Liver (tissue), 3 donors: ENCODE measurements around the gene SIT1.

Experiments
- ATF3 ChIP-seq: IDR thresholded peaks from 2 replicates; pipeline ENCODE4 v1.6.1; 2016; ENCODE audit warnings: antibody characterized with exemption
- CTCF ChIP-seq: fragments of 150-350 bp; IDR thresholded peaks from 2 replicates; pipeline ENCODE4 v1.5.1; 2017; ENCODE audit warnings: improper control_type of control experiment, low read depth, low read length; ENCODE audit not compliant: missing input control
- FOXA1 ChIP-seq: IDR thresholded peaks from 2 replicates; pipeline ENCODE4 v1.6.1; 2016; ENCODE audit warnings: antibody characterized with exemption
- GABPA ChIP-seq, 2 donors: IDR thresholded peaks in 1 of 2; conservative IDR thresholded peaks in 1 of 2; 2 replicates each; pipeline ENCODE4 v1.6.1; 2016; ENCODE audit warnings: antibody characterized with exemption in 2 of 2, mild to moderate bottlenecking in 1 of 2, moderate library complexity in 1 of 2
- JUND ChIP-seq, 2 donors: IDR thresholded peaks; 2 replicates each; pipeline ENCODE4 v1.6.1; 2016; ENCODE audit warnings: antibody characterized with exemption in 2 of 2
- MAX ChIP-seq: IDR thresholded peaks from 2 replicates; pipeline ENCODE4 v1.6.1; 2016; ENCODE audit warnings: antibody characterized with exemption
- NR2F2 ChIP-seq: IDR thresholded peaks from 2 replicates; pipeline ENCODE4 v1.6.1; 2016; ENCODE audit warnings: antibody characterized with exemption
- REST ChIP-seq: IDR thresholded peaks from 2 replicates; pipeline ENCODE4 v1.6.1; 2016; ENCODE audit warnings: antibody characterized with exemption, mild to moderate bottlenecking
- RXRA ChIP-seq, 2 donors: IDR thresholded peaks; 2 replicates each; pipeline ENCODE4 v1.6.1; 2017 to 2018; ENCODE audit warnings: antibody characterized with exemption in 2 of 2, mild to moderate bottlenecking in 1 of 2
- SP1 ChIP-seq: IDR thresholded peaks from 2 replicates; pipeline ENCODE4 v1.6.1; 2018; ENCODE audit warnings: antibody characterized with exemption, mild to moderate bottlenecking
- TAF1 ChIP-seq: conservative IDR thresholded peaks from 2 replicates; pipeline ENCODE4 v1.6.1; 2016; ENCODE audit warnings: antibody characterized with exemption, mild to moderate bottlenecking
- YY1 ChIP-seq: IDR thresholded peaks from 2 replicates; pipeline ENCODE4 v1.6.1; 2016; ENCODE audit warnings: antibody characterized with exemption, mild to moderate bottlenecking
- donor health status: healthy.
- donor health status: healthy.

GRCh38 chr9:35667939-35668338 lies 17.2 kb upstream of the SIT1 start:
- TF ChIP-seq CTCF (no peak), GABPA (IDR thresholded peaks at IDR 0.05 in 1 of 2, conservative IDR thresholded peaks at IDR 0.05 in 1 of 2) (no peak), YY1 (no peak), RXRA (IDR thresholded peaks at IDR 0.05) (no peak), NR2F2 (no peak), REST (no peak), SP1 (no peak), TAF1 (no peak), FOXA1 (no peak), MAX (no peak), JUND (IDR thresholded peaks at IDR 0.05) (no peak), ATF3 (no peak)
